ENCODE measurements around the gene MUC6.
"Not testable (repeated sequence)": the region's sequence is repeated elsewhere in the genome, so short reads cannot be mapped to it uniquely, and the experiment has no call there.

Gene MUC6

GRCh38 chr11:985406-985805 lies 51.1 kb downstream of the MUC6 start:
- Histone ChIP-seq H3K27ac (ENCODE audit: low read depth, low read length) (no peak overlapping the region), H3K4me3 (ENCODE audit: low read length) (no peak overlapping the region), H3K27me3 (ENCODE audit: control insufficient read depth, insufficient read depth, low read length) (no peaks in the 10 kb centered on the region), H3K9ac (ENCODE audit: low read length) (no peak overlapping the region), H3K36me3 (ENCODE audit: control insufficient read depth, insufficient read depth, low read length) (peaks cover 46% of the 10 kb centered on the region), H3K4me1 (ENCODE audit: control insufficient read depth, insufficient read depth, low read length) (no peaks in the 10 kb centered on the region)

GRCh38 chr11:984546-984945 lies 52.0 kb downstream of the MUC6 start:
- Histone ChIP-seq H3K36me3 (ENCODE audit: control insufficient read depth, insufficient read depth, low read length) (peaks cover 44% of the 10 kb centered on the region), H3K27me3 (ENCODE audit: control insufficient read depth, insufficient read depth, low read length) (no peaks in the 10 kb centered on the region), H3K4me3 (ENCODE audit: low read length) (no peak overlapping the region), H3K9ac (ENCODE audit: low read length) (no peak overlapping the region), H3K4me1 (ENCODE audit: control insufficient read depth, insufficient read depth, low read length) (no peaks in the 10 kb centered on the region), H3K27ac (ENCODE audit: low read depth, low read length) (no peak overlapping the region)

- H3K36me3 ChIP-seq (ENCODE audit: control insufficient read depth, insufficient read depth, low read length): peaks cover 42% of the 10 kb centered on the region
- no peaks in the 10 kb centered on the region for H3K4me1 ChIP-seq (ENCODE audit: control insufficient read depth, insufficient read depth, low read length)
- no peak overlapping the region for H3K4me3 ChIP-seq (ENCODE audit: low read length)
- H3K9ac ChIP-seq (ENCODE audit: low read length): no peak overlapping the region
- H3K27me3 ChIP-seq (ENCODE audit: control insufficient read depth, insufficient read depth, low read length): no peaks in the 10 kb centered on the region
- H3K27ac ChIP-seq (ENCODE audit: low read depth, low read length): no peak overlapping the region
Observed at GRCh38 chr11:981764-982163, 54.8 kb downstream of the MUC6 start.

GRCh38 chr11:980438-981357 lies 55.8 kb downstream of the MUC6 start:
- H3K36me3 ChIP-seq (ENCODE audit: control insufficient read depth, insufficient read depth, low read length): peaks cover 32% of the 10 kb centered on the region
- no peak overlapping the region for H3K27ac ChIP-seq (ENCODE audit: low read depth, low read length)
- H3K27me3 ChIP-seq (ENCODE audit: control insufficient read depth, insufficient read depth, low read length): no peaks in the 10 kb centered on the region
- H3K4me1 ChIP-seq (ENCODE audit: control insufficient read depth, insufficient read depth, low read length): no peaks in the 10 kb centered on the region
- no peak overlapping the region for H3K9ac ChIP-seq (ENCODE audit: low read length)
- no peak overlapping the region for H3K4me3 ChIP-seq (ENCODE audit: low read length)

- no peaks in the 10 kb centered on the region for H3K4me1 ChIP-seq (ENCODE audit: control insufficient read depth, insufficient read depth, low read length)
- no peak overlapping the region for H3K4me3 ChIP-seq (ENCODE audit: low read length)
- peaks cover 21% of the 10 kb centered on the region for H3K36me3 ChIP-seq (ENCODE audit: control insufficient read depth, insufficient read depth, low read length)
- no peaks in the 10 kb centered on the region for H3K27me3 ChIP-seq (ENCODE audit: control insufficient read depth, insufficient read depth, low read length)
- no peak overlapping the region for H3K9ac ChIP-seq (ENCODE audit: low read length)
- no peak overlapping the region for H3K27ac ChIP-seq (ENCODE audit: low read depth, low read length)
Observed at GRCh38 chr11:978781-979180, 57.7 kb downstream of the MUC6 start.

- Histone ChIP-seq H3K4me3 (ENCODE audit: low read length) (no peak overlapping the region), H3K9ac (ENCODE audit: low read length) (no peak overlapping the region), H3K4me1 (ENCODE audit: control insufficient read depth, insufficient read depth, low read length) (no peaks in the 10 kb centered on the region), H3K27me3 (ENCODE audit: control insufficient read depth, insufficient read depth, low read length) (no peaks in the 10 kb centered on the region), H3K36me3 (ENCODE audit: control insufficient read depth, insufficient read depth, low read length) (peaks cover 25% of the 10 kb centered on the region), H3K27ac (ENCODE audit: low read depth, low read length) (no peak overlapping the region)
Observed at GRCh38 chr11:977830-978720, 58.4 kb downstream of the MUC6 start.

GRCh38 chr11:976431-977160 lies 59.9 kb downstream of the MUC6 start:
- Histone ChIP-seq H3K36me3 (ENCODE audit: control insufficient read depth, insufficient read depth, low read length) (peaks cover 27% of the 10 kb centered on the region), H3K27me3 (ENCODE audit: control insufficient read depth, insufficient read depth, low read length) (no peaks in the 10 kb centered on the region), H3K27ac (ENCODE audit: low read depth, low read length) (no peak overlapping the region), H3K4me3 (ENCODE audit: low read length) (no peak overlapping the region), H3K9ac (ENCODE audit: low read length) (no peak overlapping the region), H3K4me1 (ENCODE audit: control insufficient read depth, insufficient read depth, low read length) (no peaks in the 10 kb centered on the region)

- no peaks in the 10 kb centered on the region for H3K4me1 ChIP-seq (ENCODE audit: control insufficient read depth, insufficient read depth, low read length)
- peaks cover 25% of the 10 kb centered on the region for H3K36me3 ChIP-seq (ENCODE audit: control insufficient read depth, insufficient read depth, low read length)
- no peak overlapping the region for H3K4me3 ChIP-seq (ENCODE audit: low read length)
- no peak overlapping the region for H3K9ac ChIP-seq (ENCODE audit: low read length)
- H3K27me3 ChIP-seq (ENCODE audit: control insufficient read depth, insufficient read depth, low read length): no peaks in the 10 kb centered on the region
- no peak overlapping the region for H3K27ac ChIP-seq (ENCODE audit: low read depth, low read length)
Observed at GRCh38 chr11:975827-976226, 60.7 kb downstream of the MUC6 start.

- H3K4me3 ChIP-seq (ENCODE audit: low read length); H3K27me3 ChIP-seq (ENCODE audit: control insufficient read depth, insufficient read depth, low read length); H3K4me1 ChIP-seq (ENCODE audit: control insufficient read depth, insufficient read depth, low read length); H3K9ac ChIP-seq (ENCODE audit: low read length); H3K27ac ChIP-seq (ENCODE audit: low read depth, low read length): not testable (repeated sequence)
- peaks cover 25% of the 10 kb centered on the region for H3K36me3 ChIP-seq (ENCODE audit: control insufficient read depth, insufficient read depth, low read length)
Observed at GRCh38 chr11:975376-975775, 61.1 kb downstream of the MUC6 start.

GRCh38 chr11:973237-973636 lies 63.3 kb downstream of the MUC6 start:
- Histone ChIP-seq H3K27ac (ENCODE audit: low read depth, low read length) (no peak overlapping the region), H3K36me3 (ENCODE audit: control insufficient read depth, insufficient read depth, low read length) (peaks cover 24% of the 10 kb centered on the region), H3K27me3 (ENCODE audit: control insufficient read depth, insufficient read depth, low read length) (no peaks in the 10 kb centered on the region), H3K4me3 (ENCODE audit: low read length) (no peak overlapping the region), H3K4me1 (ENCODE audit: control insufficient read depth, insufficient read depth, low read length) (no peaks in the 10 kb centered on the region), H3K9ac (ENCODE audit: low read length) (no peak overlapping the region)

- Histone ChIP-seq H3K9ac (ENCODE audit: low read length) (no peak overlapping the region), H3K27ac (ENCODE audit: low read depth, low read length) (no peak overlapping the region), H3K27me3 (ENCODE audit: control insufficient read depth, insufficient read depth, low read length) (no peaks in the 10 kb centered on the region), H3K4me3 (ENCODE audit: low read length) (no peak overlapping the region), H3K4me1 (ENCODE audit: control insufficient read depth, insufficient read depth, low read length) (no peaks in the 10 kb centered on the region), H3K36me3 (ENCODE audit: control insufficient read depth, insufficient read depth, low read length) (peaks cover 18% of the 10 kb centered on the region)
Observed at GRCh38 chr11:972523-973211, 63.9 kb downstream of the MUC6 start.

All from rectal smooth muscle tissue (tissue), 1 donor.